ENCODE data around the gene FBXW2. TPM values are rescaled to one million over a fixed set of nuclear protein-coding genes. Genes with fewer than 3 reads are reported as not detected.
A peak's percentile ranks its signal among the peaks of the same experiment; 100 is the strongest.

Gene FBXW2
- total RNA-seq, 6 experiments from 2014 or later: 26.5 to 42.5 (median 35.6) TPM

GRCh38 chr9:120711841-120712538 is 81.2 kb downstream of the FBXW2 start:
- DNase-seq: no peak
- Histone ChIP-seq H3K4me3 (peak overlapping the region; percentile 77 to 90 (median 81)), H3K27ac (peak overlapping the region; percentile 85 to 96 (median 91)), H3K27me3 (no peaks in the 10 kb centered on the region), H3K36me3 (no peaks in the 10 kb centered on the region), H3K9me3 (no peaks in the 10 kb centered on the region), H3K4me1 (peaks cover 0 to 43% (median 12%) of the 10 kb centered on the region in 4 donors)
- ATAC-seq: peak in 1 of 4 donors; percentile 4
- TF ChIP-seq POLR2A (IDR thresholded peaks at IDR 0.05) (no peak), CTCF (IDR thresholded peaks at IDR 0.05) (no peak)
- WGBS (ENCODE audit: insufficient coverage, low coverage, low lambda C conversion rate, missing lambda C conversion rate): 8% methylated on average over 5 of the region's 5 CpGs
- intact Hi-C loops (cut with DNase I): no loop called here

GRCh38 chr9:120711354-120711753 is 81.9 kb downstream of the FBXW2 start:
- no peaks in the 10 kb centered on the region for H3K9me3 ChIP-seq
- H3K4me3 ChIP-seq: peak overlapping the region; percentile 20 to 51 (median 40)
- no peaks in the 10 kb centered on the region for H3K36me3 ChIP-seq
- no peak for ATAC-seq
- TF ChIP-seq CTCF (IDR thresholded peaks at IDR 0.05) (peak in 2 of 4 donors; percentile 9 to 10), POLR2A (IDR thresholded peaks at IDR 0.05) (no peak)
- H3K27ac ChIP-seq: peak overlapping the region; percentile 85 to 96 (median 91)
- H3K4me1 ChIP-seq: peaks cover 0 to 50% (median 15%) of the 10 kb centered on the region in 4 donors
- H3K27me3 ChIP-seq: no peaks in the 10 kb centered on the region
- DNase-seq: no peak
- intact Hi-C loops (cut with DNase I): no loop called here

- peaks cover 0 to 53% (median 14%) of the 10 kb centered on the region in 4 donors for H3K4me1 ChIP-seq
- peak overlapping the region; percentile 20 to 51 (median 40) for H3K4me3 ChIP-seq
- H3K36me3 ChIP-seq: no peaks in the 10 kb centered on the region
- DNase-seq (peak in 1 of 3 donors; percentile 58), ATAC-seq (peak; percentile 34 to 46 (median 38))
- no peaks in the 10 kb centered on the region for H3K9me3 ChIP-seq
- peak overlapping the region; percentile 85 to 96 (median 91) for H3K27ac ChIP-seq
- no peaks in the 10 kb centered on the region for H3K27me3 ChIP-seq
- TF ChIP-seq POLR2A (IDR thresholded peaks at IDR 0.05) (no peak), CTCF (IDR thresholded peaks at IDR 0.05) (no peak)
- intact Hi-C loops (cut with DNase I): no loop called here
- WGBS (ENCODE audit: insufficient coverage, low coverage, low lambda C conversion rate, missing lambda C conversion rate): 13% methylated on average over 10 of the region's 10 CpGs
Measured at GRCh38 chr9:120710110-120710981, 82.9 kb downstream of the FBXW2 start.

- peak overlapping the region in 2 of 3 donors; percentile 91 to 96 for H3K27ac ChIP-seq
- no peak for TF ChIP-seq POLR2A (IDR thresholded peaks at IDR 0.05)
- TF ChIP-seq CTCF (IDR thresholded peaks at IDR 0.05): no peak
- no peaks in the 10 kb centered on the region for H3K36me3 ChIP-seq
- ATAC-seq: peak in 1 of 4 donors; percentile 12
- H3K4me3 ChIP-seq: no peak overlapping the region
- no peaks in the 10 kb centered on the region for H3K9me3 ChIP-seq
- WGBS (ENCODE audit: insufficient coverage, low coverage, low lambda C conversion rate, missing lambda C conversion rate): 78% methylated on average over 6 of the region's 6 CpGs
- no peak for DNase-seq
- H3K27me3 ChIP-seq: no peaks in the 10 kb centered on the region
- intact Hi-C loops (cut with DNase I): no loop called here
- peaks cover 0 to 54% (median 14%) of the 10 kb centered on the region in 4 donors for H3K4me1 ChIP-seq
Measured at GRCh38 chr9:120708526-120709224, 84.5 kb downstream of the FBXW2 start.
